ENCODE measurements around the gene ATP1A1.

DNA sequence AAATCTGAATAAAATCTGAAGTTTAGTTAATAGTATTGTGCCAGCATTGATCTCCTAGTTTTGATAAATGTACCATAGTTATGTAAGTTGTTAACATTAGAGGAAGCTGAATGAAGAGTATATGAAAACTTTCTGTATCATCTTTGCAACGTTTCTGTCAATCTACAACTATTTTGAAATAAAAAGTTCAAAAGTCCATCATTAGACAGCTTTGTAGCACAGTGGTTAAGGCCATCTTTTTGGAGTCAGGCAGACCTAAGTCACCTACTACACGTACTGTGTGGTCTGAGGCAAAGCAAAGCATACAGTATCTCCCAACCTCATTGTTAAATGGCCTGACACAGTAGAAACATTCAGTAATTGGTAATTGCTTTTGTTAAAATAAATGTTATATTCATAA is 47.9 kb upstream of the ATP1A1 start:
- TF ChIP-seq ELF4 (IDR thresholded peaks at IDR 0.05) (no peak), BHLHE40 (IDR thresholded peaks at IDR 0.05; ENCODE audit: borderline replicate concordance) (no peak), L3MBTL2 (conservative IDR thresholded peaks at IDR 0.05) (no peak), SUZ12 (IDR thresholded peaks at IDR 0.05) (no peak)
- TF ChIP-seq, protein P1, sequence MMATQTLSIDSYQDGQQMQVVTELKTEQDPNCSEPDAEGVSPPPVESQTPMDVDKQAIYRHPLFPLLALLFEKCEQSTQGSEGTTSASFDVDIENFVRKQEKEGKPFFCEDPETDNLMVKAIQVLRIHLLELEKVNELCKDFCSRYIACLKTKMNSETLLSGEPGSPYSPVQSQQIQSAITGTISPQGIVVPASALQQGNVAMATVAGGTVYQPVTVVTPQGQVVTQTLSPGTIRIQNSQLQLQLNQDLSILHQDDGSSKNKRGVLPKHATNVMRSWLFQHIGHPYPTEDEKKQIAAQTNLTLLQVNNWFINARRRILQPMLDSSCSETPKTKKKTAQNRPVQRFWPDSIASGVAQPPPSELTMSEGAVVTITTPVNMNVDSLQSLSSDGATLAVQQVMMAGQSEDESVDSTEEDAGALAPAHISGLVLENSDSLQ (IDR thresholded peaks at IDR 0.05) = no peak
